HEK293 (cell line): ENCODE measurements around the gene PTPRA.

Experiments used
- CTCF ChIA-PET: fragments of 350-600 bp; formaldehyde crosslinking; extraction: SDS; loops from one replicate; lab custom pipeline; 2021; ENCODE audit warnings: antibody characterized with exemption; lab: Yijun Ruan, JAX
- POLR2A ChIA-PET: fragments of 300-600 bp; formaldehyde crosslinking; extraction: SDS; loops from one replicate; lab custom pipeline; 2020; ENCODE audit warnings: antibody characterized with exemption, inconsistent platforms; lab: Yijun Ruan, JAX
- H3K27ac ChIP-seq: fragments of 200-500 bp; sonication (Bioruptor generic); 2 replicates; pipeline ENCODE4 v1.5.1; 2014; ENCODE audit warnings: low read depth, low read length, control low read depth, inconsistent platforms; ENCODE audit errors: extremely low read depth
- H3K36me3 ChIP-seq, 2 experiments: fragments of 200-500 bp in 1 of 2; sonication (Bioruptor generic) in 1 of 2; 1 replicate in 1 of 2; 2 replicates in 1 of 2; pipeline ENCODE4 v1.5.1; 2014 to 2017; ENCODE audit warnings: inconsistent platforms in 2 of 2, low read length in 2 of 2; ENCODE audit not compliant: control insufficient read depth in 2 of 2, insufficient read depth in 1 of 2
- H3K4me1 ChIP-seq: fragments of 200-500 bp; sonication (Bioruptor generic); 2 replicates; pipeline ENCODE4 v1.5.1; 2014; ENCODE audit warnings: mild to moderate bottlenecking, low read length, inconsistent platforms; ENCODE audit not compliant: control insufficient read depth, insufficient read depth
- H3K4me3 ChIP-seq: 2 replicates; pipeline ENCODE4 v1.5.1; 2011; ENCODE audit warnings: low read depth, mild to moderate bottlenecking, control low read depth, low read length, moderate library complexity
- H3K9me3 ChIP-seq: fragments of 200-500 bp; sonication (Bioruptor generic); 2 replicates; pipeline ENCODE4 v1.5.1; 2014; ENCODE audit warnings: low read depth, low read length, inconsistent platforms; ENCODE audit not compliant: control insufficient read depth, insufficient read depth
- GLI4 ChIP-seq: fragments of 450-650 bp; formaldehyde crosslinking; IDR thresholded peaks from 2 replicates; pipeline ENCODE4 v1.5.1; 2016; ENCODE audit warnings: missing biosample characterization, missing genetic modification characterization
- KLF1 ChIP-seq: fragments of 450-650 bp; formaldehyde crosslinking; IDR thresholded peaks from 2 replicates; pipeline ENCODE4 v1.5.1; 2016; ENCODE audit warnings: missing biosample characterization, missing genetic modification characterization
- OSR2 ChIP-seq: fragments of 450-650 bp; formaldehyde crosslinking; IDR thresholded peaks from 2 replicates; pipeline ENCODE4 v1.5.1; 2016; ENCODE audit warnings: missing biosample characterization, missing genetic modification characterization
- SCRT2 ChIP-seq: fragments of 450-650 bp; formaldehyde crosslinking; IDR thresholded peaks from 2 replicates; pipeline ENCODE4 v1.5.1; 2016; ENCODE audit warnings: missing biosample characterization, missing genetic modification characterization
- WT1 ChIP-seq: fragments of 450-650 bp; formaldehyde crosslinking; IDR thresholded peaks from 2 replicates; pipeline ENCODE4 v1.5.1; 2016; ENCODE audit warnings: missing biosample characterization, missing genetic modification characterization
- ZBTB1 ChIP-seq: fragments of 450-650 bp; formaldehyde crosslinking; IDR thresholded peaks from 2 replicates; pipeline ENCODE4 v1.5.1; 2016; ENCODE audit warnings: missing biosample characterization, missing genetic modification characterization
- ZFHX2 ChIP-seq: fragments of 450-650 bp; formaldehyde crosslinking; conservative IDR thresholded peaks from 2 replicates; pipeline ENCODE4 v1.5.1; 2016; ENCODE audit warnings: missing biosample characterization, missing genetic modification characterization
- ZFP3 ChIP-seq: fragments of 450-650 bp; formaldehyde crosslinking; IDR thresholded peaks from 2 replicates; pipeline ENCODE4 v1.5.1; 2016; ENCODE audit warnings: low read depth, missing biosample characterization, missing genetic modification characterization
- ZNF138 ChIP-seq: fragments of 450-650 bp; formaldehyde crosslinking; IDR thresholded peaks from 2 replicates; pipeline ENCODE4 v1.5.1; 2016; ENCODE audit warnings: missing biosample characterization, missing genetic modification characterization, borderline replicate concordance
- ZNF341 ChIP-seq: fragments of 450-650 bp; formaldehyde crosslinking; IDR thresholded peaks from 2 replicates; pipeline ENCODE4; 2016; ENCODE audit warnings: low read depth, missing biosample characterization, missing genetic modification characterization
- ZNF398 ChIP-seq: fragments of 450-650 bp; formaldehyde crosslinking; IDR thresholded peaks from 2 replicates; pipeline ENCODE4 v1.5.1; 2017; ENCODE audit warnings: missing biosample characterization, missing genetic modification characterization
- ZNF530 ChIP-seq: fragments of 450-650 bp; formaldehyde crosslinking; IDR thresholded peaks from 2 replicates; pipeline ENCODE4 v1.5.1; 2016; ENCODE audit warnings: low read depth, missing biosample characterization, missing genetic modification characterization
- ZNF560 ChIP-seq: fragments of 450-650 bp; formaldehyde crosslinking; IDR thresholded peaks from 2 replicates; pipeline ENCODE4 v1.5.1; 2017; ENCODE audit warnings: missing biosample characterization, missing genetic modification characterization, borderline replicate concordance
- ZNF600 ChIP-seq: fragments of 450-650 bp; formaldehyde crosslinking; IDR thresholded peaks from 2 replicates; pipeline ENCODE4 v1.5.1; 2016; ENCODE audit warnings: missing biosample characterization, missing genetic modification characterization
- ZNF658 ChIP-seq: fragments of 450-650 bp; formaldehyde crosslinking; IDR thresholded peaks from 2 replicates; pipeline ENCODE4; 2016; ENCODE audit warnings: missing biosample characterization, missing genetic modification characterization
- ZNF660 ChIP-seq: fragments of 450-650 bp; IDR thresholded peaks from 2 replicates; pipeline ENCODE4 v1.5.1; 2018; ENCODE audit warnings: missing biosample characterization, mild to moderate bottlenecking, missing genetic modification characterization
- TF ChIP-seq, protein P1 (sequence below): fragments of 450-650 bp; formaldehyde crosslinking; IDR thresholded peaks from 2 replicates; pipeline ENCODE4 v1.5.1; 2017; ENCODE audit warnings: missing biosample characterization, missing genetic modification characterization
- TF ChIP-seq, protein P2 (sequence below): fragments of 450-650 bp; formaldehyde crosslinking; IDR thresholded peaks from 2 replicates; pipeline ENCODE4 v1.5.1; 2016; ENCODE audit warnings: missing biosample characterization, missing genetic modification characterization
- TF ChIP-seq, protein P3 (sequence below): fragments of 450-650 bp; formaldehyde crosslinking; IDR thresholded peaks from 2 replicates; pipeline ENCODE4 v1.5.1; 2016; ENCODE audit warnings: missing biosample characterization, missing genetic modification characterization, borderline replicate concordance

PTPRA gene

DNA sequence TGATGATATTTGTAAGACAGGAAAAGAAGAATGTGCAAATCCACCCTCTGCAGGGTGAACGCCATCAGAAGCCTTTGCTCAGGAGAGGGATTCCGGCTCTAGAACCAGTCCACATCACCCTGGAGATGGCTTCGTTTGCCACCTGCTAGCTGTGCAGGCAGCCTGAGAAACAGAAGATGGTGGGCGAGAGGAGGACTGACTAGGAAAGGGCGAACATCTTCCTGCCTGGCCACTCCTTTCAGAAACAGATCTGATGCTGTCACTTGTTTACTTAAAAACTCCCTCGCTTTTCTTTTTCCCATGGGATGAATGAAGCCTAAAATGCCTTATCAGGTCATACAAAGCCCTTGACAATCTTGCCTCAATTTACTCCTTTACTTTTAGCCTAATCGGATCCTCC, 1.2 kb downstream of the PTPRA start (continued):
- TF ChIP-seq, protein P1, sequence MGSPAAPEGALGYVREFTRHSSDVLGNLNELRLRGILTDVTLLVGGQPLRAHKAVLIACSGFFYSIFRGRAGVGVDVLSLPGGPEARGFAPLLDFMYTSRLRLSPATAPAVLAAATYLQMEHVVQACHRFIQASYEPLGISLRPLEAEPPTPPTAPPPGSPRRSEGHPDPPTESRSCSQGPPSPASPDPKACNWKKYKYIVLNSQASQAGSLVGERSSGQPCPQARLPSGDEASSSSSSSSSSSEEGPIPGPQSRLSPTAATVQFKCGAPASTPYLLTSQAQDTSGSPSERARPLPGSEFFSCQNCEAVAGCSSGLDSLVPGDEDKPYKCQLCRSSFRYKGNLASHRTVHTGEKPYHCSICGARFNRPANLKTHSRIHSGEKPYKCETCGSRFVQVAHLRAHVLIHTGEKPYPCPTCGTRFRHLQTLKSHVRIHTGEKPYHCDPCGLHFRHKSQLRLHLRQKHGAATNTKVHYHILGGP (tag by site-specific recombination): no peak
- peak; percentile 29; the same call in 1 of the 2 replicates for TF ChIP-seq ZFHX2

DNA sequence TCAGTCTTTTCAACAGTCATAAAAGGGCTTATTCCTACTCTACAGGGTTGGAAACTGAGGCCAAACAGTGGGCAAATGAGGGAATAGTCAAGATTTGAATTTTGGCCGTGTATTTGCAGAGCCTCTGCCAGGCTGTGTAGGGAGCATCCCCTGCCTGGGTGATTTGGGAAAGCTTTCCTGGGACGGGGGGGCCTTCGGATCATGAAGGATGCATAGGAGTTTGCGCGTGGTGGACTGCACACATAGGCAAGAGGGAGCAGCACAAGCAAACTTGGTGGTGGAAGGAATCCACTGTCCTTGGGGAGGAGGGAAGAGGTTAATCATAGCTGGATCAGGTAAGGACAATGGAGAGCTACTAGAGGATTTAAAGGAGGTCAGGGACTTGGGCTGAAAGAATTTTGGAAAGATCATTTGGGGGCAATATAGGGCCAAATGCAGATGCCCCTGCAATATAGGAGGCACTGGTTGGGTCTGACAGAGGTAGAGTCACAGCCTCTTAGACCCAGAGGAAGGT, 2.5 kb downstream of the PTPRA start:
- Histone ChIP-seq H3K36me3 (peaks cover 4 to 7% of the 10 kb centered on the region in 2 experiments; a peak in 2 of 3 replicates), H3K9me3 (no peaks in the 10 kb centered on the region), H3K4me3 (no peak overlapping the region), H3K4me1 (peaks cover 23% of the 10 kb centered on the region), H3K27ac (no peak overlapping the region)
- ChIA-PET POLR2A (interaction anchor here (0.5 kb wide), 1 partner anchor 19 kb away, joined by 3 read pairs; no protein-coding TSS in a partner anchor), CTCF (interaction anchor here (0.5 to 1.7 kb wide), 5 partner anchors 10 to 508 kb away, joined by 3 to 8 read pairs (median 3); no protein-coding TSS in a partner anchor)
- TF ChIP-seq ZFP3 (tag by site-specific recombination) (peak; percentile 88), WT1 (tag by site-specific recombination) (no peak)
- TF ChIP-seq, protein P2, sequence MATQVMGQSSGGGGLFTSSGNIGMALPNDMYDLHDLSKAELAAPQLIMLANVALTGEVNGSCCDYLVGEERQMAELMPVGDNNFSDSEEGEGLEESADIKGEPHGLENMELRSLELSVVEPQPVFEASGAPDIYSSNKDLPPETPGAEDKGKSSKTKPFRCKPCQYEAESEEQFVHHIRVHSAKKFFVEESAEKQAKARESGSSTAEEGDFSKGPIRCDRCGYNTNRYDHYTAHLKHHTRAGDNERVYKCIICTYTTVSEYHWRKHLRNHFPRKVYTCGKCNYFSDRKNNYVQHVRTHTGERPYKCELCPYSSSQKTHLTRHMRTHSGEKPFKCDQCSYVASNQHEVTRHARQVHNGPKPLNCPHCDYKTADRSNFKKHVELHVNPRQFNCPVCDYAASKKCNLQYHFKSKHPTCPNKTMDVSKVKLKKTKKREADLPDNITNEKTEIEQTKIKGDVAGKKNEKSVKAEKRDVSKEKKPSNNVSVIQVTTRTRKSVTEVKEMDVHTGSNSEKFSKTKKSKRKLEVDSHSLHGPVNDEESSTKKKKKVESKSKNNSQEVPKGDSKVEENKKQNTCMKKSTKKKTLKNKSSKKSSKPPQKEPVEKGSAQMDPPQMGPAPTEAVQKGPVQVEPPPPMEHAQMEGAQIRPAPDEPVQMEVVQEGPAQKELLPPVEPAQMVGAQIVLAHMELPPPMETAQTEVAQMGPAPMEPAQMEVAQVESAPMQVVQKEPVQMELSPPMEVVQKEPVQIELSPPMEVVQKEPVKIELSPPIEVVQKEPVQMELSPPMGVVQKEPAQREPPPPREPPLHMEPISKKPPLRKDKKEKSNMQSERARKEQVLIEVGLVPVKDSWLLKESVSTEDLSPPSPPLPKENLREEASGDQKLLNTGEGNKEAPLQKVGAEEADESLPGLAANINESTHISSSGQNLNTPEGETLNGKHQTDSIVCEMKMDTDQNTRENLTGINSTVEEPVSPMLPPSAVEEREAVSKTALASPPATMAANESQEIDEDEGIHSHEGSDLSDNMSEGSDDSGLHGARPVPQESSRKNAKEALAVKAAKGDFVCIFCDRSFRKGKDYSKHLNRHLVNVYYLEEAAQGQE (tag by site-specific recombination): peak; percentile 63

DNA sequence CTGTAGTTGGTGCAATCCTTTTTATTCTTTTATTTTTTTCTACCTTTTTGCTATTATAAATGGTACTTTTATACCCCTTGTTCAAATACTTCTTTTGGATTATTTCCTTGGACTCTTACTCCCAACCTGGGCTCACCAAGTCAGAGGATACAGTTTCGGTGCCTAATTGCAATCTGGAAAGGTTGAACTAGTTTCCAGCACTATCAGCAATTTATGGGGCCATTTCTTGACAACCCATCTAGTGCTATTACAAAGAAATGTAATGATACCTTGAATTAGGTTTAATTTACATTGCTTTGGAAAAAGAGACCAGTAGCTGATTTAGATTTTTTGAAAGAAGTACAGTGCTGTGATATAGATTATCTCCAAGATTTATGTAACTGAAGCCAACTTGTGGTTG, 5.2 kb downstream of the PTPRA start:
- H3K36me3 ChIP-seq: peaks cover 7 to 9% of the 10 kb centered on the region in 2 experiments; a peak in 2 of 3 replicates
- no peaks in the 10 kb centered on the region for H3K9me3 ChIP-seq
- no peak overlapping the region for H3K4me3 ChIP-seq
- peaks cover 19% of the 10 kb centered on the region for H3K4me1 ChIP-seq
- H3K27ac ChIP-seq: no peak overlapping the region
- TF ChIP-seq ZNF658 (tag by site-specific recombination) (no peak), SCRT2 (no peak), ZNF398 (tag by site-specific recombination) (no peak), ZNF138 (no peak)
- POLR2A ChIA-PET: interaction anchor here (1.1 kb wide), 1 partner anchor 408 kb away, joined by 3 read pairs; the partner anchor contains the start of gene SNRPB
- CTCF ChIA-PET: interaction anchor here (1.1 to 1.3 kb wide), 2 partner anchors 174 to 191 kb away, joined by 4 to 6 read pairs; no protein-coding TSS in a partner anchor

DNA sequence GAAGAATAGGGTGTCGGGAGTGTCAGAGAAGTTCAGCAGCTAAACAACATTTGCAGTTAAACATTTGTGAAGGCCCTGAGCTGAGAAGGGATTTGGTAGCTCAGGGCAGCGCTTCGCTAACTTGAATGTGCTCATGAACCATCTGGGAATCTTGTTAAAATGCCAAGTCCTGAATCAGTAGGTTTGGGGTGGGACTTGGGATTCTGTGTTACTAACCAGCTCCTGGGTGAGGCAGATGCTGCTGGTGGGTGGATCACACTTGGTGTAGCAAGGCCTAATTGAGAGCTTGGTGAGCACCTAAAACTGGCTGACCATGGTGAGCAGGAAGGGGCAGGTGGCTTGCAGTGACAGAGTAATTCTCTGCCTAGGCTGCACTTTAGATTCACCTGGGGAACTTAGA, 5.9 kb downstream of the PTPRA start:
- peaks cover 23% of the 10 kb centered on the region for H3K4me1 ChIP-seq
- peaks cover 7 to 9% of the 10 kb centered on the region in 2 experiments; a peak in 2 of 3 replicates for H3K36me3 ChIP-seq
- ChIA-PET CTCF (interaction anchor here (1.3 kb wide), 1 partner anchor 192 kb away, joined by 6 read pairs; no protein-coding TSS in a partner anchor), POLR2A (interaction anchor here (1.1 kb wide), 1 partner anchor 408 kb away, joined by 3 read pairs; the partner anchor contains the start of gene SNRPB)
- no peak overlapping the region for H3K4me3 ChIP-seq
- no peak overlapping the region for H3K27ac ChIP-seq
- no peaks in the 10 kb centered on the region for H3K9me3 ChIP-seq
- TF ChIP-seq ZBTB1 (tag by site-specific recombination) (no peak), GLI4 (tag by site-specific recombination) (no peak), OSR2 (tag by site-specific recombination) (peak; percentile 20; the same call in 1 of the 2 replicates), ZNF560 (tag by site-specific recombination) (no peak), KLF1 (tag by site-specific recombination) (peak; percentile 42; the same call in 1 of the 2 replicates), ZNF341 (no peak), ZNF660 (tag by site-specific recombination) (no peak), ZNF530 (no peak), ZNF600 (tag by site-specific recombination) (0 out of 2 replicates have a peak, but pooled peaks have one; percentile 14)
- TF ChIP-seq, protein P3, sequence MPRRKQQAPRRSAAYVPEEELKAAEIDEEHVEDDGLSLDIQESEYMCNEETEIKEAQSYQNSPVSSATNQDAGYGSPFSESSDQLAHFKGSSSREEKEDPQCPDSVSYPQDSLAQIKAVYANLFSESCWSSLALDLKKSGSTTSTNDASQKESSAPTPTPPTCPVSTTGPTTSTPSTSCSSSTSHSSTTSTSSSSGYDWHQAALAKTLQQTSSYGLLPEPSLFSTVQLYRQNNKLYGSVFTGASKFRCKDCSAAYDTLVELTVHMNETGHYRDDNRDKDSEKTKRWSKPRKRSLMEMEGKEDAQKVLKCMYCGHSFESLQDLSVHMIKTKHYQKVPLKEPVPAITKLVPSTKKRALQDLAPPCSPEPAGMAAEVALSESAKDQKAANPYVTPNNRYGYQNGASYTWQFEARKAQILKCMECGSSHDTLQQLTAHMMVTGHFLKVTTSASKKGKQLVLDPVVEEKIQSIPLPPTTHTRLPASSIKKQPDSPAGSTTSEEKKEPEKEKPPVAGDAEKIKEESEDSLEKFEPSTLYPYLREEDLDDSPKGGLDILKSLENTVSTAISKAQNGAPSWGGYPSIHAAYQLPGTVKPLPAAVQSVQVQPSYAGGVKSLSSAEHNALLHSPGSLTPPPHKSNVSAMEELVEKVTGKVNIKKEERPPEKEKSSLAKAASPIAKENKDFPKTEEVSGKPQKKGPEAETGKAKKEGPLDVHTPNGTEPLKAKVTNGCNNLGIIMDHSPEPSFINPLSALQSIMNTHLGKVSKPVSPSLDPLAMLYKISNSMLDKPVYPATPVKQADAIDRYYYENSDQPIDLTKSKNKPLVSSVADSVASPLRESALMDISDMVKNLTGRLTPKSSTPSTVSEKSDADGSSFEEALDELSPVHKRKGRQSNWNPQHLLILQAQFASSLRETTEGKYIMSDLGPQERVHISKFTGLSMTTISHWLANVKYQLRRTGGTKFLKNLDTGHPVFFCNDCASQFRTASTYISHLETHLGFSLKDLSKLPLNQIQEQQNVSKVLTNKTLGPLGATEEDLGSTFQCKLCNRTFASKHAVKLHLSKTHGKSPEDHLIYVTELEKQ: no peak
